DOHH2 (cell line): Measurements from ENCODE around the gene CBFA2T2.

Source experiments
- H3F3A ChIP-seq: fragments of 200-600 bp; sonication (generic), shearing (Covaris generic); 2 replicates; pipeline ENCODE4 v1.6.0; 2016; ENCODE audit warnings: antibody characterized with exemption, mild to moderate bottlenecking; ENCODE audit not compliant: control insufficient read depth, insufficient read depth
- H3K27ac ChIP-seq: fragments of 200-600 bp; sonication (generic); 2 replicates; pipeline ENCODE4 v1.5.1; 2014; ENCODE audit warnings: low read depth, mild to moderate bottlenecking, low read length, moderate library complexity
- H3K27me3 ChIP-seq: fragments of 200-600 bp; sonication (generic); 2 replicates; pipeline ENCODE4 v1.6.1; 2014; ENCODE audit warnings: mild to moderate bottlenecking, low read length, mixed read lengths; ENCODE audit not compliant: control insufficient read depth
- H3K36me3 ChIP-seq: fragments of 200-600 bp; sonication (generic); 2 replicates; pipeline ENCODE4 v1.6.1; 2014; ENCODE audit warnings: mild to moderate bottlenecking, low read length, moderate library complexity, mixed read lengths; ENCODE audit not compliant: control insufficient read depth
- H3K4me1 ChIP-seq: fragments of 200-600 bp; sonication (generic); 2 replicates; pipeline ENCODE4 v1.6.1; 2014; ENCODE audit warnings: mild to moderate bottlenecking, low read length, mixed read lengths; ENCODE audit not compliant: control insufficient read depth
- H3K4me2 ChIP-seq: fragments of 200-600 bp; sonication (generic); 2 replicates; pipeline ENCODE4 v1.6.0; 2014; ENCODE audit warnings: mild to moderate bottlenecking, low read length, moderate library complexity
- H3K4me3 ChIP-seq: fragments of 200-600 bp; sonication (generic); 2 replicates; pipeline ENCODE4 v1.5.1; 2014; ENCODE audit warnings: mild to moderate bottlenecking, low read length, mixed read lengths
- H3K79me2 ChIP-seq: fragments of 200-600 bp; sonication (generic); 2 replicates; pipeline ENCODE4 v1.6.1; 2014; ENCODE audit warnings: mild to moderate bottlenecking, low read length, mixed read lengths; ENCODE audit not compliant: control insufficient read depth
- H3K9me2 ChIP-seq: fragments of 200-600 bp; sonication (generic); replicated peaks from 2 replicates; pipeline ENCODE4 v1.6.1; 2014; ENCODE audit warnings: mild to moderate bottlenecking, low read length, mixed read lengths; ENCODE audit not compliant: control insufficient read depth
- H3K9me3 ChIP-seq: fragments of 200-600 bp; sonication (generic); 2 replicates; pipeline ENCODE4 v1.6.1; 2014; ENCODE audit warnings: antibody characterized with exemption, low read length, mixed read lengths; ENCODE audit not compliant: control insufficient read depth, insufficient read depth
- H4K20me1 ChIP-seq: fragments of 200-600 bp; sonication (generic); 2 replicates; pipeline ENCODE4 v1.6.0; 2014; ENCODE audit warnings: low read depth, mild to moderate bottlenecking, antibody characterized with exemption, low read length, moderate library complexity; ENCODE audit not compliant: control insufficient read depth, insufficient read depth
- EZH2phosphoT487 ChIP-seq: fragments of 200-600 bp; sonication (generic); IDR thresholded peaks from 2 replicates; pipeline ENCODE4 v1.6.1; 2017; ENCODE audit warnings: borderline replicate concordance, mild to moderate bottlenecking, antibody characterized with exemption, low read length, moderate library complexity, mixed read lengths
- TF ChIP-seq, protein P1 (sequence below): fragments of 200-600 bp; sonication (generic); IDR thresholded peaks from one replicate; pipeline ENCODE4 v1.5.1; 2014; ENCODE audit warnings: antibody characterized with exemption, mild to moderate bottlenecking, low read depth, low read length; ENCODE audit not compliant: poor library complexity, severe bottlenecking

Gene CBFA2T2

GRCh38 chr20:33537608-33538007, 47.7 kb downstream of the CBFA2T2 start:
- Histone ChIP-seq H3K9me2 (no peaks in the 10 kb centered on the region), H3K4me2 (no peak overlapping the region), H3K36me3 (no peaks in the 10 kb centered on the region), H4K20me1 (no peaks in the 10 kb centered on the region), H3K4me3 (no peak overlapping the region), H3K27ac (no peak overlapping the region), H3F3A (no peaks in the 10 kb centered on the region), H3K79me2 (no peaks in the 10 kb centered on the region; the same call in 1 of the 2 replicates), H3K9me3 (no peaks in the 10 kb centered on the region), H3K27me3 (no peaks in the 10 kb centered on the region), H3K4me1 (peaks cover 11% of the 10 kb centered on the region)
- no peak for TF ChIP-seq EZH2phosphoT487
- TF ChIP-seq, protein P1, sequence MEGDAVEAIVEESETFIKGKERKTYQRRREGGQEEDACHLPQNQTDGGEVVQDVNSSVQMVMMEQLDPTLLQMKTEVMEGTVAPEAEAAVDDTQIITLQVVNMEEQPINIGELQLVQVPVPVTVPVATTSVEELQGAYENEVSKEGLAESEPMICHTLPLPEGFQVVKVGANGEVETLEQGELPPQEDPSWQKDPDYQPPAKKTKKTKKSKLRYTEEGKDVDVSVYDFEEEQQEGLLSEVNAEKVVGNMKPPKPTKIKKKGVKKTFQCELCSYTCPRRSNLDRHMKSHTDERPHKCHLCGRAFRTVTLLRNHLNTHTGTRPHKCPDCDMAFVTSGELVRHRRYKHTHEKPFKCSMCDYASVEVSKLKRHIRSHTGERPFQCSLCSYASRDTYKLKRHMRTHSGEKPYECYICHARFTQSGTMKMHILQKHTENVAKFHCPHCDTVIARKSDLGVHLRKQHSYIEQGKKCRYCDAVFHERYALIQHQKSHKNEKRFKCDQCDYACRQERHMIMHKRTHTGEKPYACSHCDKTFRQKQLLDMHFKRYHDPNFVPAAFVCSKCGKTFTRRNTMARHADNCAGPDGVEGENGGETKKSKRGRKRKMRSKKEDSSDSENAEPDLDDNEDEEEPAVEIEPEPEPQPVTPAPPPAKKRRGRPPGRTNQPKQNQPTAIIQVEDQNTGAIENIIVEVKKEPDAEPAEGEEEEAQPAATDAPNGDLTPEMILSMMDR: no peak

DNA sequence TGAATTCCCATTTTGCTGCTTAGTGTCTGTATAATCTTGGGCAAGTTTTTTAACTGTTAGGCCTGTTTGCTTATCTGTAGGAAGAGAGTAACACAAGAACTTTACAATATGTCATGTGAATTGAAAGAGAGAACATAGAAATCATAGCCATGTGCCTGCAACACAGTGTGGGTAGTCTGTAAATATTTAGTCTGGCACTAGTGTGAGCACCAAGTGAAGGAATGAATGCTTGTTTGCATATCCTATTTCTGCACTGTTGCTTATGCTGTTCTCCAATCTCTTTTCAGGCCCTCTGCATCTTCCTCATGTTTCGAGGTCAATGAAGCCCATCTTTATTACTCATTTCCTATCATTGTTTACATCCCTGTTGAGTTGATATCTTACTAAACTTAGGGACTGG, 49.2 kb downstream of the CBFA2T2 start:
- Histone ChIP-seq H3K4me2 (peak overlapping the region; percentile 39), H3K79me2 (no peaks in the 10 kb centered on the region; the same call in 1 of the 2 replicates), H4K20me1 (no peaks in the 10 kb centered on the region), H3K36me3 (no peaks in the 10 kb centered on the region), H3K4me3 (no peak overlapping the region), H3K9me3 (no peaks in the 10 kb centered on the region), H3F3A (no peaks in the 10 kb centered on the region), H3K27ac (no peak overlapping the region), H3K27me3 (no peaks in the 10 kb centered on the region), H3K9me2 (no peaks in the 10 kb centered on the region), H3K4me1 (peaks cover 11% of the 10 kb centered on the region)
- TF ChIP-seq, protein P1: no peak
- TF ChIP-seq EZH2phosphoT487: no peak

DNA sequence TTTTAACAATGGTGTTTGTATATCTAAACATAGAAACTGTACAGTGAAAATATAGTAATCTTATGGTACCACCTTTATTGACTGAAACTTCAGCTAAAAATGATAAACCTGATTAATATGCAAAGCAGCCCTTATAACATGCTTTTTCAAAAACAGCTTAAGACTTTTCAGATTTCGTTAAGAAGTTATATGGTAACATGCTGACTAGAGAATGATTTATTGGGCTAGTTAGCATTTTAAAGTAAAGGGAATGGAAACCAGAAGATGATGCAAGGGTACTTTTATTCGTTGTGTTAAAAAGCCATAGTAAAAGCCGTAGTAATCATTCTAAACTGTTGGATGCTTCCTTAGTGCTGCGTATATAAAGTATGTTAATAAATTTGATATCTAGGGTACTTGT, 50.5 kb downstream of the CBFA2T2 start:
- Histone ChIP-seq H3K4me3 (no peak overlapping the region), H4K20me1 (no peaks in the 10 kb centered on the region), H3K36me3 (no peaks in the 10 kb centered on the region), H3K9me3 (no peaks in the 10 kb centered on the region), H3K27me3 (no peaks in the 10 kb centered on the region), H3K4me2 (no peak overlapping the region), H3K27ac (no peak overlapping the region), H3F3A (no peaks in the 10 kb centered on the region), H3K4me1 (peaks cover 11% of the 10 kb centered on the region), H3K9me2 (no peaks in the 10 kb centered on the region), H3K79me2 (no peaks in the 10 kb centered on the region; the same call in 1 of the 2 replicates)
- TF ChIP-seq, protein P1: no peak
- TF ChIP-seq EZH2phosphoT487: no peak

GRCh38 chr20:33541074-33541473, 51.2 kb downstream of the CBFA2T2 start:
- H3K79me2 ChIP-seq: no peaks in the 10 kb centered on the region; the same call in 1 of the 2 replicates
- H3F3A ChIP-seq: no peaks in the 10 kb centered on the region
- TF ChIP-seq EZH2phosphoT487: no peak
- H3K4me1 ChIP-seq: peaks cover 11% of the 10 kb centered on the region
- no peaks in the 10 kb centered on the region for H3K36me3 ChIP-seq
- H3K9me3 ChIP-seq: no peaks in the 10 kb centered on the region
- no peak overlapping the region for H3K4me2 ChIP-seq
- no peak overlapping the region for H3K4me3 ChIP-seq
- no peak overlapping the region for H3K27ac ChIP-seq
- no peaks in the 10 kb centered on the region for H3K9me2 ChIP-seq
- H4K20me1 ChIP-seq: no peaks in the 10 kb centered on the region
- H3K27me3 ChIP-seq: no peaks in the 10 kb centered on the region
